Right forelimb (tissue), 1 donor: ENCODE results near the gene NDUFV1.
"Not testable (repeated sequence)": the region's sequence is repeated elsewhere in the genome, so short reads cannot be mapped to it uniquely, and the experiment has no call there.

Experiments used
- DNase-seq: peaks from one replicate; pipeline ENCODE4 v3.0.0-alpha.2; 2018

NDUFV1 gene

DNA sequence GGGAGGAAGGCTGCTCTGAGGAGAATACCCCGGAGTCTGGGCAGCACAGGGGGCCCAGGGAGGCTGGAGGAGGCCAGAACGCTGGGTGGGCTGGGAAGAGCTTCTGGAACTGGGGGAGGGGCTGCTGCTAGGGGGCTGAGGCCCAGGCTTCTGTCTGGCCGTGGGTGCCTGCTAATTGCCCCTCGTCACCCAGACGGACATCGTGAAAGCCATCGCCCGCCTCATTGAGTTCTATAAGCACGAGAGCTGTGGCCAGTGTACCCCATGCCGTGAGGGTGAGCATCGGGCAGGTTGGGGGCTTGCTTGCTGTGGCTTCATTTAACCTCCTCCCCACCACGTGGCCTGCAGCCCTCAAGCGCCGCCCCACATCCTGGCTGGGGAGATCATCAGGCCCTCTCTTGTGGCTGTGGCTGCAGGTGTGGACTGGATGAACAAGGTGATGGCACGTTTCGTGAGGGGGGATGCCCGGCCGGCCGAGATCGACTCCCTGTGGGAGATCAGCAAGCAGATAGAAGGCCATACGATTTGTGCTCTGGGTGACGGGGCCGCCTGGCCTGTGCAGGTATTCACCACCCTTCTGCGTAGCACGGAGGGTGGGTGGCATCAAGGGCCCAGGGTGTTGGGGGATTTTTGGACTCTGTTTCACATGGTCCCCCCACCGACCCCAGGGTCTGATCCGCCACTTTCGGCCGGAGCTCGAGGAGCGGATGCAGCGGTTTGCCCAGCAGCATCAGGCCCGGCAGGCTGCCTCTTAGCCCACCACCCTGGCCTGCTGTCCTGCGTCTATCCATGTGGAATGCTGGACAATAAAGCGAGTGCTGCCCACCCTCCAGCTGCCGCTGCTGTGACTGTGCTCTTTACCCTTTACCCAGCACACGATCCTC lies 5.2 kb downstream of the NDUFV1 start:
- DNase-seq = no peak

DNA sequence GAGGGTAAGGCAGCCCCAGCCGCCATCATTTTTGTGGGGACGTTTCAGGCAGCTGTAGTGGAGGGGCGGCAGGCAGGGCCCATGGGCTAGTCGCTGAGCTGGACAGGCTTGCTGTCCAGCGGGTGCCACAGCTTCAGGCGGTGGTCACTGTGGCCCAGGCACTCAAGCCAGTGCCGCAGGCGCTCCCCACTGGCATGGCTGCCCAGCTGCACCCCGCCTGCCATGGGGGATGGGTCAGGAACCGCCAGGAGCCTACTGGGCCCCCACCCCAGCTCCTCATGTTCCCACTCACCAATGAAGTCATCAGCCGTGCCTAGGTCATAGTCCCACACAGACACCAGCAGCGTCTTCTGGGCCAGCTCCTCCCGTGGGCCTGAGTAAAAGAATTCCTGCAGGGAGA lies 6.0 kb downstream of the NDUFV1 start:
- DNase-seq = no peak

DNA sequence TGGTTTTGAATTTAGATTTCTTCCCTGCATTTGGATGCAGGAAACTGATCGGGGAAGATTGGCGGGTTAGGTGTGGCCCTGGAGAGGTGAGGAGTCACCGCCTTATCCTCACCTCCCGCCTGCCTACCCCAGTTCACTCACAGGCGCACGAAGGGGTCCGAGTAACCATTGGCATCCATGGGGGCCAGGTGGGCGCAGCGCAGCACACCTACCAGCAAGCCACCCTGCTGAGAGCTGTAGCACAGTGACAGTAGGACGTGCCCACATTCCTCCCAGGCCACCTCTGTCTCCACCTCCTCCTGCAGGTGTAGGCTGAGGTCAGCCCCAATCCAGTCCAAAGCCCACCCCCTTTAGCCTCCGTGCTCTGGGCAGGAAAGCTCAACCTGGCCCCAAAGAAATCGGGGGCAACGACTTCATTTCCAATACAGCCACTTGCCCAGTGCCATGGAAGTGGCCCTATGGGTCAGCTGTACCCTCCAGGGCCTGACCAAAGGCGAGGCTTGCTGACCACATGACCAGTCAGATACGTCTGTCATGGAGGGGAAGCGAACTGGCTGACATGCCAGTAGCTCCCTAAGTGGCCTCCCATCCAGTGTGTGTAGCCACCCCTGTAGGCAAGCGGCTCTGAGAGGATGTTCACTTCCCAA lies 6.7 kb downstream of the NDUFV1 start:
- DNase-seq = no peak

DNA sequence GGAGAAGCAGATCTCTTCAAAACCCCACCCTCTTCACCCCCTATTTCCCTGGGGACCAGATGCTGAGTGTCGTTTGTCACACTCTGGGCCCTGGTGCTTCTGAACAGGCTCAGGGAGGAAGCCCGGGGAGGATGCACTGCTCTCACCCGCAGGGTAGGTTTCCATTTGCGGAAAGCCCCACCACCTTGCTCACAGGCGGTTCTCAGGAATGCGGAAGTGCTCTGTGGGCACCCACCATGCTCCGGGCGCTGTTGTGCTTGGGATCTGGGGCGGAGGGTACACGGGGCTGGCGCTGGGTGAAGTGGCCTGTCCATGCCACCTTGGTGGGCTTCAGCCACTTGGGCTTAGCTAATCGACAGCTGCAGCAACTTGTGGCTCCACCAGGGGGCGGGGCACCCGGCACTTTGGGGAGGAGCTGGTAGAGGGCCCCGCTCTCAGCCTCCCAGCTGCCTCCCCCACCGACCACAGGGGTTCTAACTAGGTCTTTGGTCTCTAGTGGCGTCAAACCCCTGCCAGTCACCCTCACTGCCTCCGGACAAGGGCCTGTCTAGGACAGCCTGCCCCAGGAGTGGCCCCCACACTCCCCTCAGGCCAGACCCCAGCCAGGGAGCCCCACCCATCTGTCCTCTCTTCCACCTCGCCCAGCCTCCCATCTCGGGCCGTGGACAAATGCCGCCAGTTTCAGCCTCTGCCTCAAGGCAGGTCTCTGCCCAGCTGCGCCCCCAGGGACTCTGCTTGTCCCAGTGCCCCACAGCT lies 7.4 kb downstream of the NDUFV1 start:
- DNase-seq = peak; percentile 72

DNA sequence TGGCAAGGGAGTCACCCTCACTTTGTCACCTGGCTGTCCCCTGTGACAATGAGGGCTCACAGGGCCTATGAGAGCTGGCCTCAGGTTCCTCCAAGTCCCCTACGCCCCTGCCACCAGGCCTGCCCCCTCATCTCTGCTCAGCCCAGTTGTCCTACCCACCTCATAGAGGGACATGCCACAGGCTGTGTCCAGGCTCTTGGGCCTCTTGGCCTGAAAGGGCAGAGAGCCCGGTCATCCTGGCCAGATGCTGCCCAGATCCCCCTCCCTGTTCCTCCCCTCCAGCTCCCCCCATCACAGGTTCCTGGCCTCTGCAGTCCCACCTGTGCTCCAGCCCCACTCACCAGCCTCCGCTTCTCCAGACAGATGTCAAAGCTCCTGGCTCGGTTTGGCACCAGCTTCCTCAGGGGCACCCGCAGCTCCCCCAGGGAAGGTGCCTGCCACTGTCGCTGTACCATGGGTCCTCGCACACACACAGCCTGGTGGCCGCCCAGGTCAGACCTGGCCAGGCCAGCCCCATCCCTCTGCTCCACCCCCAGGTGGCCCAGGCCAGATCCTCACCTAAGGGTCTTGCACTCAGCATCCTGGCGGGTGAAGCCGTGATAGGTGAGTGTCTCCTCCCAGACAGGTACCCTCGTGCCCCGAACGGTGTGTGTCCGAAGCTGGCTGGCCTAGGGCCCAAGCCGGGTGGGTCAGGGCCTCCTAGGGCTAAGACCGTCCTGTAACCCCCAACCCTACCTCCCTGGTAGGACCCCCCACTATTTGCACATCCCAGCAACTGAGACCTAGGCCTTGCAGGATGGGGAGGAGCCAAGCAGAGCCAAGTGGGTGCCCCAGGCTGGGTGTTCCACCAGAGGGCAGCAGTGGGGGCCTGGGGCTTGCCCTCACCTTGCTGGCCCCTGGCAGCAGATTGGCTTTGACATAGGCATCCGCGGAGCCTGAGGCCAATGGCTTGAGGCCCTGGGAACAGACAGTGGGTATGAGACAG lies 8.3 kb downstream of the NDUFV1 start:
- DNase-seq = no peak

DNA sequence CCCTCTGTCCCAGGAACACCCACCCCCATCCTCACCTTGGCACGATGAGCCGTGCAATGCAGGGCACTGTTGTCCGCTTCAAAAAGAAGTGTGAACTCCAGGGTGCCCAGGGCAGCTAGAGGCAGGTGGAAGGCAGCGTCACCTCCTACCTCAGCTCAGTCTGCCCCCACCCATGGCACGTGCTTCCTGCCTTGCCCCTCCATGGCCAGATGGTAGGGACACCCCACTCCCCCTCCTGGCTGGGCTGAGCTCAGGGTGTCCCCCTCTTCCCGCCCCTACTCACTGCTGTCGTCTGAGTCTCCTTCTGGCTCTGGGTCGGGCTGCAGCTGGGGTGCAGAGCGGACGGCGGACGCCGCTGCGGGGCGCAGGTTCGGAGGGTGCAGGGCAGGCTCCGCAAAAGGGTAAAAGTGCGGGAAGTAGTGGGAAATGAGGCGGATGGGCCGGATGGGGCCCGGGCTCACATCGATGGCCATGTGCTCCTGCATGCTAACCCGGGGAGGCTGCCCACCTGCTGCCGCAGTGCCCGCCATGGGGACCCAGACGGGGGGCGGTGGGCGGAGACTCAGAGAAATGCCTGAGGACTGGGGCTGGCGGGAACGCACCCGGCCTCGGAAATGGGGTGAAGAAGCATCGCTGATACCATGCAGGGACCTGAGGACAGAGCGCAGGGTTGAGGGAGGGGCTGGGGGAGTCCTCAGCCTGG lies 9.1 kb downstream of the NDUFV1 start:
- no peak for DNase-seq

DNA sequence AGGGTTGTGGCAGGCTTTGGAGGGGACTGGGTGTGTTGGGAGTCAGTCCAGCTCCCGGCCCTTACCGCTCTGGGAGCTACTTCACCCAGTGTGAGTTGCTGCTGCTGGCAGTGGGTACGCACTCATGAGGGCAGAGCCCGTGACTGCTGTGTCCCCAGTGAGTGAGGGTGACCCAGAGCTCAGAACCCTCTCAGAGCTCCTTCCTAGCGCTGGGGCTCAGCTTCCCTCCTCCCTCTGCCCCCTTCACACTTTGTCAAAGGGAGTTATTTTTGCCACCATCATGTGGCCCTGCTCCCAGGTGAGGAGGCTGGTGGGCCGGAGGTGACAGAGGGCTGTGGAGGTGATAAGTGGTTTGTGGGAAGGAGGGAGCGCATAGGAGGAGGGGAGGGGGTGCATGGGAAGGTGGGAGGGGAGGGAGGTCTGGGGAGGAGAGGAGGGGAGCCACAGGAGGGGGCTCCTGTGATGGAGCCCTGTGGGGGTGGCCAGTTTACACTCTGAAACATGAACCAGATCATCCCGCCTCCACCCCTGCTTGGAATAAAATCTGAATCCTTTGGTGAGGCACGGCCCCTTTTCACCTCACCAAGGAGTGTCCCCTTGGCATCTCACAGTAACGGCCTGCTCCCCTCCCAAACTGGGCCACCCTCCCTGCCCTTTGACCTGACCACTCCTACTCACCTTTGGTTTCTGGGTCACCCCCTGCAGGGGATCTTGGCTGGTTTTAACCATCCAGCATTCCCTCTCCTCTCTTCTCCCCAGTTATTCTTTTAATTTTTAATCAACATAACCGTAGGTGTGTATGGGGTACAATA lies 9.9 kb downstream of the NDUFV1 start:
- no peak for DNase-seq

DNA sequence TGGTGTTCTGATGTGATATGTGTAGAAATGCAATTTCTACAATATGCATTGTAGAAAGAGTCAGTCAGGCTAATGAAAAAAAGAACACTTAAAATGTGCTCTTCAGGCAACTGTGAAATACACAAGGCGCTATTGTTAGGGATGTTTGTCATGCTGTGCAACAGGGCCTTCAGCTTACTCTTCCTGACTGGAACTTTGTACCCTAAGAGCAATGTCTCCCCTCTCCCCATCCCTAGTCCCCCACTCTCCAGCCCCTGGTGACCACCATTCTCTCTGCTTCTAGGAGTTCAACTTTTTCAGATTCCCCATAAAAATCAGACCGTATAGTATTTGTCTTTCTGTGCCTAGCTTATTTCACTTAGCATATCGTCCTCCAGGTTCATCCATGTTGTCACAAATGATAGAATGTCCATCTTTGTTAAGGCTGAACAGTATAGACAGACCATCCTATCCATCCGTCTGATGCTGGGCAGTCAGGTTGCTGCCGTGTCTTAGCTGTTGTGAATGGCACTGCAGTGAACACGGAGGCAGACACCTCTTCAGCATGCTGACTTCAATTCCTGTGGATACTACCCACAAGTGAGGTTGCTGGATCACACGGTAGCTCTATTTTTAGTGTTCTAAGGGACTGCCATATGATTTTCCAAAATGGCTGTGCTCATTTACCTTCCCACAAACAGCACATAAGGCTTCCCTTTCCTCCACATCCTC lies 10.7 kb downstream of the NDUFV1 start:
- no peak for DNase-seq

DNA sequence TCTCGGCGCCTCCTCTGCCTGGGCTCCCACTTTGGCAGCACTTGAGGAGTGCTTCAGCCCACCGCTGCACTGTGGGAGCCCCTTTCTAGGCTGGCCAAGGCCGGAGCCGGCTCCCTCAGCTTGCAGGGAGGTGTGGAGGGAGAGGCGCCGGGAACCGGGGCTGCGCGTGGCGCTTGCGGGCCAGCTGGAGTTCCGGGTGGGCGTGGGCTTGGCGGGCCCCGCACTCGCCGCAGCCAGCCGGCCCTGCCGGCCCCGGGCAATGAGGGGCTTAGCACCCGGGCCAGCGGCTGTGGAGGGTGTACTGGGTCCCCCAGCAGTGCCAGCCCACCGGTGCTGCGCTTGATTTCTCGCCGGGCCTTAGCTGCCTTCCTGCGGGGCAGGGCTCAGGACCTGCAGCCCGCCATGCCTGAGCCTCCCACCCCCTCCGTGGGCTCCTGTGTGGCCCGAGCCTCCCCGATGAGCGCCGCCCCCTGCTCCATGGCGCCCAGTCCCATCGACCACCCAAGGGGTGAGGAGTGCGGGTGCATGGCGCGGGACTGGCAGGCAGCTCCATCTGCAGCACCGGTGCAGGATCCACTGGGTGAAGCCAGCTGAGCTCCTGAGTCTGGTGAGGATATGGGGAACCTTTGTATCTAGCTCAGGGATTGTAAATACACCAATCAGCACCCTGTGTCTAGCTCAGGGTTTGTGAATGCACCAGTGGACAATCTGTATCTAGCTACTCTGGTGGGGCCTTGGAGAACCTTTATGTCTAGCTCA lies 12.3 kb downstream of the NDUFV1 start:
- DNase-seq = not testable (repeated sequence)

DNA sequence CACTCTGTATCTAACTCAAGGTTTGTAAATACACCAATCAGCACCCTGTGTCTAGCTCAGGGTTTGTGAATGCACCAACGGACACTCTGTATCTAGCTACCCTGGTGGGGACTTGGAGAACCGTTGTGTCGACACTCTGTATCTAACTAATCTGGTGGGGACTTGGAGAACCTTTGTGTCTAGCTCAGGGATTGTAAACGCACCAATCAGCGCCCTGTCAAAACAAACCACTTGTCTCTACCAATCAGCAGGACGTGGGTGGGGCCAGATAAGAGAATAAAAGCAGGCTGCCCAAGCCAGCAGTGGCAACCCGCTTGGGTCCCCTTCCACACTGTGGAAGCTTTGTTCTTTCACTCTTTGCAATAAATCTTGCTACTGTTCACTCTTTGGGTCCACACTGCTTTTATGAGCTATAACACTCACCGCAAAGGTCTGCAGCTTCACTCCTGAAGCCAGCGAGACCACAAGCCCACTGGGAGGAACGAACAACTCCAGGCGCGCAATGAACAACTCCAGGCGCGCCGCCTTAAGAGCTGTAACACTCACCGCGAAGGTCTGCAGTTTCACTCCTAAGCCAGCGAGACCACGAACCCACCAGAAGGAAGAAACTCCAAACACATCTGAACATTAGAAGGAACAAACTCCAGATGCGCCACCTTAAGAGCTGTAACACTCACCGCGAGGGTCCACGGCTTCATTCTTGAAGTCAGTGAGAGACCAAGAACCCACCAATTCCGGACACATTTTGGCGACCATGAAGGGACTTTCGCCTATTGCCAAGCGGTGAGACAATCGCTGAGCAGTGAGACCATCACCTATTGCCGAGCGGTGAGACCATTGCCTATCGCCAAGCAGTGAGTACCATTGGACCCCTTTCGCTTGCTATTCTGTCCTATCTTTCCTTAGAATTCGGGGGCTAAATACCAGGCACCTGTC lies 13.2 kb downstream of the NDUFV1 start:
- not testable (repeated sequence) for DNase-seq

DNA sequence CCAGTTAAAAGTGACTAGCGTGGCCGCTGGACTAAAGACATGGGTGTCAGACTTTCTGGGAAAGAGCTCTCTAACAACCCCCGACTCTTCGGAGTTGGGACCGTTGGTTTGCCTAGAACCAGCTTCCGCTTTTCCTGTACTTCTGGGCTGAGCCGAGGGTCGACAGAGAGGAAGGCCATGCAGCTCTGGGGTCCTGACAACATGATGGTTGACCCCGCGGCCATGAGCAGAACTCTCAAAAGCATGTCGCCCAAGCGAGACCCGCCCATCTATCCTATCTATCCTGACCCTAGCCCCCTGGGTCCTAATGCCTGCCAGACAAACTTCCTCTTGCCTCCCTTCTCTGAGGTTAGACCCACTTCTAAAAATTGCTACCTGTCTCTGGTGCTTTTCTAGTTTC lies 13.9 kb downstream of the NDUFV1 start:
- not testable (repeated sequence) for DNase-seq

DNA sequence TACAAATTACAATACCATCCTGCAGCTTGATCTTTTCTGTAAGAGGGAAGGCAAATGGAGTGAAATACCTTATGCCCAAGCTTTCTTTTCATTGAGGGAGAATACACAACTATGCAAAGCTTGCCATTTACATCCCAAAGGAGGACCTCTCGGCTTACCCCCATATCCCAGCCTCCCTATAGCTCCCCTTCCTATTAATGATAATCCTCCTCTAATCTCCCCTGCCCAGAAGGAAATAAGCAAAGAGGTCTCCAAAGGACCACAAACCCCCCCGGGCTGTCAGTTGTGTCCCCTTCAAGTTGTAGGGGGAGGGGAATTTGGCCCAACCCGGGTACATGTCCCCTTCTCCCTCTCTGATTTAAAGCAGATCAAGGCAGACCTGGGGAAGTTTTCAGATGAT lies 15.2 kb downstream of the NDUFV1 start:
- not testable (repeated sequence) for DNase-seq

DNA sequence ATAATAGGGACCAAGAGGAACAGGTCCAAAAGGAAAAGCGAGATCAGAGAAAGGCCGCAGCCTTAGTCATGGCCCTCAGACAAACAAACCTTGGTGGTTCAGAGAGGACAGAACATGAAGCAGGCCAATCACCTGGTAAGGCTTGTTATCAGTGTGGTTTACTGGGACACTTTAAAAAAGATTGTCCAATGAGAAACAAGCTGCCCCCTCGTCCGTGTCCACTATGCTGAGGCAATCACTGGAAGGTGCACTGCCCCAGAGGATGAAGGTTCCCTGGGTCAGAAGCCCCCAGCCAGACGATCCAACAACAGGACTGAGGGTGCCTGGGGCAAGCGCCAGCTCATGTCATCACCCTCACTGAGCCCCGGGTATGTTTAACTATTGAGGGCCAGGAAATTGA lies 16.2 kb downstream of the NDUFV1 start:
- DNase-seq = not testable (repeated sequence)

DNA sequence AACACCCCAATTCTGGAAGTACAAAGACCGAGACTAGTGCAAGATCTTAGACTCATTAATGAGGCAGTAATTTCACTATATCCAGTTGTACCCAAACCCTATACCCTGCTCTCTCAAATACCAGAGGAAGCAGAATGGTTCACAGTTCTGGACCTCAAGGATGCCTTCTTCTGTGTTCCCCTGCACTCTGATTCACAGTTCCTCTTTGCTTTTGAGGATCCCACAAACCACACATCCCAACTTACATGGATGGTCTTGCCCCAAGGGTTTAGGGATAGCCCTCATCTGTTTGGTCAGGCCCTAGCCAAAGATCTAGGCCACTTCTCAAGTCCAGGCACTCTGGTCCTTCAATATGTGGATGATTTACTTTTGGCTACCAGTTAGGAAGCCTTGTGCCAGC lies 17.1 kb downstream of the NDUFV1 start:
- DNase-seq = peak; percentile 16

DNA sequence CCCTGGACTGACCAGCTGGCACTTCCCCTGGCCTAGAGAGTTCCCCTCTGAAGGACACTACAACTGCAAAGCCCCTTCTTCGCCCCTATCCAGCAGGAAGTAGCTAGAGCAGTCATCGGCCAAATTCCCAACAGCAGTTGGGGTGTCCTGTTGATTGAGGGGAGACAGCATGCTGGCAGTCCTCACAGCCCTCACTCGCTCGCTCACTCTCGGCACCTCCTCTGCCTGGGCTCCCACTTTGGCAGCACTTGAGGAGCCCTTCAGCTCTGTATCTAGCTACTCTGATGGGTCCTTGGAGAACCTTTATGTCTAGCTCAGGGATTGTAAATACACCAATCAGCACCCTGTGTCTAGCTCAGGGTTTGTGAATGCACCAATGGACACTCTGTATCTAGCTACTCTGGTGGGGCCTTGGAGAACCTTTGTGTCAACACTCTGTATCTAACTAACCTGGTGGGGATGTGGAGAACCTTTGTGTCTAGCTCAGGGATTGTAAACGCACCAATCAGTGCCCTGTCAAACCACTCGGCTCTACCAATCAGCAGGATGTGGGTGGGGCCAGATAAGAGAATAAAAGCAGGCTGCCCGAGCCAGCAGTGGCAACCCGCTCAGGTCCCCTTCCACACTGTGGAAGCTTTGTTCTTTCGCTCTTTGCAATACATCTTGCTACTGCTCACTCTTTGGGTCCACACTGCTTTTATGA lies 19.5 kb downstream of the NDUFV1 start:
- DNase-seq = not testable (repeated sequence)

DNA sequence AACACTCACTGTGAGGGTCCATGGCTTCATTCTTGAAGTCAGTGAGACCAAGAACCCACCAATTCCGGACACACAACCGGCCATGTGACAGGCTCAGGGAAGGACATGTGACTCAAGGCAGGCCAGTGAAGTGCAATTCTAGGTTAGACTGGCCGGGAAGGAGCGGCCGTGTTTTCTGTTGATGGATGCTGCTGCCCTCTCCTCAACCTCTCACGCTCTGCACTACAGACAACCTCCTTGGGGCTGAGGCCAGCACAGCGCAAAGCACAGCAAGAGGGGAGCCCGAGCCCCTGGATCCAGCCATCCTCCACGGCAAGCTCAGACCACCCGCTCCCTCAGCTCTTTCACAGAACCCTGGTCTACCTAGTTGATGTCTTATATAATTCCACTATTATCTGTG lies 20.2 kb downstream of the NDUFV1 start:
- DNase-seq = no peak

DNA sequence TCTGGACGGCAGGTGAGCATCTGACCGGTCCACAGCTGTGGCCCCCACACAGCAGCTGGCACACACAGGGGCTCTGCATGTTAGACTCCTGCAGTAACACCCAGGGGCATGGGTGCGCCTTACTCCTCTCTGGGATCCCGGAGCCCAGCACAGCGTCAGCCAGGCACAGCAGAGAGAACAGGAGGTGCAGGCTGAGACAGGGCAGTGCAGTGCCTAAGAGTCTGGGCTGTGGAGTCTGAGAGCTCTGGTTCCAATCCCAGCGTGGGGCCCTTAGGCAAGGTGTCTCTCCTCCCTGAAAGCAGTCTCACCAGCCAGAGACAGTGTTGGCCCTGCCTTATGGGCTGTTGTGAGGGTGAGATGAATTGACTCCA lies 20.7 kb downstream of the NDUFV1 start:
- no peak for DNase-seq
